Measurements from ENCODE around the gene CORO2B.

GRCh38 chr15:68616397-68616796 lies 37.6 kb downstream of the CORO2B start:
- TF ChIP-seq CTCF (IDR thresholded peaks at IDR 0.05; ENCODE audit: insufficient read depth, low read length, poor library complexity, severe bottlenecking) (no peak), EZH2phosphoT487 (conservative IDR thresholded peaks at IDR 0.05; ENCODE audit: low read length) (no peak)
